ENCODE data around the gene KLHL4. TPM values are rescaled to one million over a fixed set of nuclear protein-coding genes. Genes with fewer than 3 reads are reported as not detected.
A peak's percentile ranks its signal among the peaks of the same experiment; 100 is the strongest.

KLHL4 gene
- total and polyA plus RNA-seq, 2 donors (not counting 1 experiment from before 2014, with no cell fraction given) = 0.26 to 3.5 TPM

DNA sequence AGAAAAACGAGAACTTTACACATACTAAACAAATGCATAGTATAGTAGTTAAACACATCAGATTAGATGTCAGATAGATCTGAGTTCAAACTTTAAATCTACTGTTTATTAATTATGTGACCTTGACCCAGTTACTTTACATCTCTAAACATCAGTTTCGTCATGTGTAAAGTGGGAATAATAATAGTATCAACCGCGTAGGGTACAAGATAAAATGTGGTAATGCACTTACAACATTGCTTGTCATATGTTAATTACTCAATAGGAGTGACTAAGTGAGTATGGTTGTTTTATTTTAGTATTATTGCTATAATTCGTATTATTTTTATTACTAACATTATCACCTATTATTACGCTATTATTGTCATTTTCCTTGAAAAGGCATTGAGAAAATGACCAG, 144.2 kb downstream of the KLHL4 start:
- DNase-seq (ENCODE audit: low read depth in 2 of 2) = peak in 1 of 2 donors; percentile 12
- Histone ChIP-seq H3K4me2 (ENCODE audit: extremely low read depth, insufficient read depth, low read length) (no peak overlapping the region), H4K20me1 (ENCODE audit: control insufficient read depth, extremely low read depth, insufficient read depth, low read length) (no peaks in the 10 kb centered on the region), H2AFZ (ENCODE audit: low read length) (no peak overlapping the region), H3K36me3 (ENCODE audit: control insufficient read depth, insufficient read depth, low read length) (no peaks in the 10 kb centered on the region), H3K9me3 (ENCODE audit: control insufficient read depth, insufficient read depth, low read depth, low read length) (no peaks in the 10 kb centered on the region), H3K4me3 (replicated peaks in 1 of 4; ENCODE audit: control extremely low read depth in 1 of 4, insufficient read depth in 1 of 4, low read depth in 3 of 4, low read length in 4 of 4) (no peak overlapping the region), H3K79me2 (ENCODE audit: control insufficient read depth, insufficient read depth, low read length) (no peaks in the 10 kb centered on the region), H3K4me1 (ENCODE audit: control insufficient read depth, extremely low read depth, insufficient read depth, low read length) (no peaks in the 10 kb centered on the region), H3K27me3 (ENCODE audit: control insufficient read depth, insufficient read depth, low read length) (no peaks in the 10 kb centered on the region), H3K9ac (ENCODE audit: insufficient read depth, low read length) (no peak overlapping the region), H3K27ac (ENCODE audit: insufficient read depth, low read length) (no peak overlapping the region)
- TF ChIP-seq EZH2 (IDR thresholded peaks at IDR 0.05; ENCODE audit: low read length, missing control alignments) = no peak
- TF ChIP-seq, protein P1, sequence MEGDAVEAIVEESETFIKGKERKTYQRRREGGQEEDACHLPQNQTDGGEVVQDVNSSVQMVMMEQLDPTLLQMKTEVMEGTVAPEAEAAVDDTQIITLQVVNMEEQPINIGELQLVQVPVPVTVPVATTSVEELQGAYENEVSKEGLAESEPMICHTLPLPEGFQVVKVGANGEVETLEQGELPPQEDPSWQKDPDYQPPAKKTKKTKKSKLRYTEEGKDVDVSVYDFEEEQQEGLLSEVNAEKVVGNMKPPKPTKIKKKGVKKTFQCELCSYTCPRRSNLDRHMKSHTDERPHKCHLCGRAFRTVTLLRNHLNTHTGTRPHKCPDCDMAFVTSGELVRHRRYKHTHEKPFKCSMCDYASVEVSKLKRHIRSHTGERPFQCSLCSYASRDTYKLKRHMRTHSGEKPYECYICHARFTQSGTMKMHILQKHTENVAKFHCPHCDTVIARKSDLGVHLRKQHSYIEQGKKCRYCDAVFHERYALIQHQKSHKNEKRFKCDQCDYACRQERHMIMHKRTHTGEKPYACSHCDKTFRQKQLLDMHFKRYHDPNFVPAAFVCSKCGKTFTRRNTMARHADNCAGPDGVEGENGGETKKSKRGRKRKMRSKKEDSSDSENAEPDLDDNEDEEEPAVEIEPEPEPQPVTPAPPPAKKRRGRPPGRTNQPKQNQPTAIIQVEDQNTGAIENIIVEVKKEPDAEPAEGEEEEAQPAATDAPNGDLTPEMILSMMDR (conservative IDR thresholded peaks at IDR 0.05 in 1 of 2, IDR thresholded peaks at IDR 0.05 in 1 of 2; ENCODE audit: low read depth in 1 of 2, low read length in 2 of 2) = no peak

DNA sequence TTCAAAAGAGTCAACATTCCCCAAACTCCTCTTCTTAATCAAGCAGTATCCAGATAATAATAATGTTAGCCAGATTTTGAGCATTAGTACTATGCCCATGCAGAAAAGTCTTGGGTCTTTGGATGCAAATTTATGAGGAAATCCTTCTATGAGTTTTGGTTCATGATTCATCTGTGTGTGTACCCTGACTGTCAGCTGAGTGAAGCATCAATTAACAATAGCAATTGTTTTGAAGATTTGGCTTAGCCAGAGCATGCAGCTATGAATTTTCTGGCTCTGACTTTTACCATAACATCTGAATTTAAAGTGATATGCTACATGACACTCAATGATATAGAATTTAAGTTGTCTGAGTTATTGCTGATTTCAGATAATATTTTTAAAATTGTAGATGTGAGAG, 145.8 kb downstream of the KLHL4 start:
- no peak overlapping the region for H3K9ac ChIP-seq (ENCODE audit: insufficient read depth, low read length)
- H4K20me1 ChIP-seq (ENCODE audit: control insufficient read depth, extremely low read depth, insufficient read depth, low read length) = no peaks in the 10 kb centered on the region
- no peaks in the 10 kb centered on the region for H3K79me2 ChIP-seq (ENCODE audit: control insufficient read depth, insufficient read depth, low read length)
- H3K36me3 ChIP-seq (ENCODE audit: control insufficient read depth, insufficient read depth, low read length) = no peaks in the 10 kb centered on the region
- no peak overlapping the region for H3K4me2 ChIP-seq (ENCODE audit: extremely low read depth, insufficient read depth, low read length)
- no peaks in the 10 kb centered on the region for H3K4me1 ChIP-seq (ENCODE audit: control insufficient read depth, extremely low read depth, insufficient read depth, low read length)
- no peak overlapping the region for H2AFZ ChIP-seq (ENCODE audit: low read length)
- no peak for DNase-seq (ENCODE audit: low read depth in 2 of 2)
- no peaks in the 10 kb centered on the region for H3K9me3 ChIP-seq (ENCODE audit: control insufficient read depth, insufficient read depth, low read depth, low read length)
- no peak overlapping the region for H3K4me3 ChIP-seq (replicated peaks in 1 of 4; ENCODE audit: control extremely low read depth in 1 of 4, insufficient read depth in 1 of 4, low read depth in 3 of 4, low read length in 4 of 4)
- TF ChIP-seq, protein P1 (conservative IDR thresholded peaks at IDR 0.05 in 1 of 2, IDR thresholded peaks at IDR 0.05 in 1 of 2; ENCODE audit: low read depth in 1 of 2, low read length in 2 of 2) = no peak
- H3K27me3 ChIP-seq (ENCODE audit: control insufficient read depth, insufficient read depth, low read length) = no peaks in the 10 kb centered on the region
- no peak overlapping the region for H3K27ac ChIP-seq (ENCODE audit: insufficient read depth, low read length)

DNA sequence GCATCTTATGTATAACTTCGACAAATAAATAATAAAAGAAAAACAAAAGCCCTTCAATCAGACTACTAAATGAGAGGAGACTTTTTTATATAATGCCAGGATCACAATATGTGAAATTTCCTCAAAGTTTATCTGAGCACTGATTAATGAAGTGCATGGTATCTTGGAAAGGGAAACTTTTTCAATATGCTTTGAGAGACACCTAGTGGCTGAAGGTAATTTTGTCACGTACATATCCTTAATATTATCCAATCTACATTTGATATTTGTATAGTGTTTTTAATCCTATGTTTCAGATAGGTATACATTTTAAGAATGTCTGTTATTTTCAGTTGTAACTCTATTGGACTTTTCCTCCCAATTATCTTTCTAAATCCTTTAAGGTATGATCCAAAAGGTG, 146.8 kb downstream of the KLHL4 start:
- Histone ChIP-seq H2AFZ (ENCODE audit: low read length) (no peak overlapping the region), H3K4me2 (ENCODE audit: extremely low read depth, insufficient read depth, low read length) (no peak overlapping the region), H3K9me3 (ENCODE audit: control insufficient read depth, insufficient read depth, low read depth, low read length) (no peaks in the 10 kb centered on the region), H3K27me3 (ENCODE audit: control insufficient read depth, insufficient read depth, low read length) (no peaks in the 10 kb centered on the region), H3K4me1 (ENCODE audit: control insufficient read depth, extremely low read depth, insufficient read depth, low read length) (no peaks in the 10 kb centered on the region), H4K20me1 (ENCODE audit: control insufficient read depth, extremely low read depth, insufficient read depth, low read length) (no peaks in the 10 kb centered on the region), H3K27ac (ENCODE audit: insufficient read depth, low read length) (no peak overlapping the region), H3K4me3 (replicated peaks in 1 of 4; ENCODE audit: control extremely low read depth in 1 of 4, insufficient read depth in 1 of 4, low read depth in 3 of 4, low read length in 4 of 4) (no peak overlapping the region), H3K9ac (ENCODE audit: insufficient read depth, low read length) (no peak overlapping the region), H3K79me2 (ENCODE audit: control insufficient read depth, insufficient read depth, low read length) (no peaks in the 10 kb centered on the region), H3K36me3 (ENCODE audit: control insufficient read depth, insufficient read depth, low read length) (no peaks in the 10 kb centered on the region)
- TF ChIP-seq, protein P1 (conservative IDR thresholded peaks at IDR 0.05 in 1 of 2, IDR thresholded peaks at IDR 0.05 in 1 of 2; ENCODE audit: low read depth in 1 of 2, low read length in 2 of 2) = peak in 1 of 2 donors; percentile 25
- TF ChIP-seq EZH2 (IDR thresholded peaks at IDR 0.05; ENCODE audit: low read length, missing control alignments) = no peak
- peak; percentile 14 to 55 for DNase-seq (ENCODE audit: low read depth in 2 of 2)
